ENCODE results near the gene TOX2.

TOX2 gene

GRCh38 chr20:43955062-43955749 is 40.6 kb downstream of the TOX2 start:
- H3K4me3 ChIP-seq (ENCODE audit: low read length): peak overlapping the region; percentile 52
- H3K27me3 ChIP-seq (ENCODE audit: low read depth, low read length): no peaks in the 10 kb centered on the region
- H3K4me1 ChIP-seq (ENCODE audit: low read length): peaks cover 50% of the 10 kb centered on the region
- H3K4me2 ChIP-seq (ENCODE audit: low read length): peak overlapping the region; percentile 59
- peak overlapping the region; percentile 86 for H3K27ac ChIP-seq (ENCODE audit: low read length)
- H3K9me3 ChIP-seq (ENCODE audit: insufficient read depth, low read length): peaks cover 9% of the 10 kb centered on the region; the same call in 1 of the 2 replicates
- no peak overlapping the region for H2AFZ ChIP-seq (ENCODE audit: low read depth, low read length)
- peaks cover 81% of the 10 kb centered on the region for H4K20me1 ChIP-seq (ENCODE audit: insufficient read depth, low read length)
- H3K79me2 ChIP-seq (ENCODE audit: low read length): peaks cover 88% of the 10 kb centered on the region
- peak overlapping the region; percentile 57 for H3K9ac ChIP-seq (ENCODE audit: low read length)
- no peak for TF ChIP-seq EZH2phosphoT487 (IDR thresholded peaks at IDR 0.05; ENCODE audit: low read depth)
- TF ChIP-seq CTCF (IDR thresholded peaks at IDR 0.05; ENCODE audit: low read depth, low read length): no peak
- peaks cover 47% of the 10 kb centered on the region for H3K36me3 ChIP-seq (replicated peaks; ENCODE audit: low read depth, low read length)

- peak overlapping the region; percentile 57 for H3K9ac ChIP-seq (ENCODE audit: low read length)
- peak overlapping the region; percentile 52 for H3K4me3 ChIP-seq (ENCODE audit: low read length)
- peak overlapping the region; percentile 86 for H3K27ac ChIP-seq (ENCODE audit: low read length)
Observed at GRCh38 chr20:43955750-43956191, 41.1 kb downstream of the TOX2 start.

GRCh38 chr20:43957392-43957791 is 42.7 kb downstream of the TOX2 start:
- H3K79me2 ChIP-seq (ENCODE audit: low read length): peaks cover 92% of the 10 kb centered on the region
- peaks cover 9% of the 10 kb centered on the region; the same call in 1 of the 2 replicates for H3K9me3 ChIP-seq (ENCODE audit: insufficient read depth, low read length)
- TF ChIP-seq EZH2phosphoT487 (IDR thresholded peaks at IDR 0.05; ENCODE audit: low read depth): no peak
- no peak for TF ChIP-seq CTCF (IDR thresholded peaks at IDR 0.05; ENCODE audit: low read depth, low read length)
- H2AFZ ChIP-seq (ENCODE audit: low read depth, low read length): no peak overlapping the region
- peaks cover 53% of the 10 kb centered on the region for H3K36me3 ChIP-seq (replicated peaks; ENCODE audit: low read depth, low read length)
- H3K4me1 ChIP-seq (ENCODE audit: low read length): peaks cover 44% of the 10 kb centered on the region
- H3K9ac ChIP-seq (ENCODE audit: low read length): no peak overlapping the region
- H3K27me3 ChIP-seq (ENCODE audit: low read depth, low read length): no peaks in the 10 kb centered on the region
- peaks cover 89% of the 10 kb centered on the region for H4K20me1 ChIP-seq (ENCODE audit: insufficient read depth, low read length)
- no peak overlapping the region for H3K4me2 ChIP-seq (ENCODE audit: low read length)
- no peak overlapping the region for H3K4me3 ChIP-seq (ENCODE audit: low read length)
- no peak overlapping the region for H3K27ac ChIP-seq (ENCODE audit: low read length)

More at GRCh38 chr20:43955750-43956191, 41.1 kb downstream of the TOX2 start:
- TF ChIP-seq EZH2phosphoT487 (IDR thresholded peaks at IDR 0.05; ENCODE audit: low read depth) (no peak), CTCF (IDR thresholded peaks at IDR 0.05; ENCODE audit: low read depth, low read length) (no peak)
- Histone ChIP-seq H3K4me1 (ENCODE audit: low read length) (peaks cover 48% of the 10 kb centered on the region), H3K79me2 (ENCODE audit: low read length) (peaks cover 88% of the 10 kb centered on the region), H3K4me2 (ENCODE audit: low read length) (peak overlapping the region; percentile 59), H2AFZ (ENCODE audit: low read depth, low read length) (no peak overlapping the region), H3K9me3 (ENCODE audit: insufficient read depth, low read length) (peaks cover 9% of the 10 kb centered on the region; the same call in 1 of the 2 replicates), H3K27me3 (ENCODE audit: low read depth, low read length) (no peaks in the 10 kb centered on the region), H3K36me3 (replicated peaks; ENCODE audit: low read depth, low read length) (peaks cover 47% of the 10 kb centered on the region), H4K20me1 (ENCODE audit: insufficient read depth, low read length) (peaks cover 81% of the 10 kb centered on the region)

- Histone ChIP-seq H3K27me3 (ENCODE audit: low read depth, low read length) (no peaks in the 10 kb centered on the region), H3K4me1 (ENCODE audit: low read length) (peaks cover 32% of the 10 kb centered on the region), H3K27ac (ENCODE audit: low read length) (no peak overlapping the region), H4K20me1 (ENCODE audit: insufficient read depth, low read length) (peaks cover 89% of the 10 kb centered on the region), H3K36me3 (replicated peaks; ENCODE audit: low read depth, low read length) (peaks cover 58% of the 10 kb centered on the region), H2AFZ (ENCODE audit: low read depth, low read length) (no peak overlapping the region), H3K79me2 (ENCODE audit: low read length) (peaks cover 92% of the 10 kb centered on the region), H3K4me2 (ENCODE audit: low read length) (no peak overlapping the region), H3K9me3 (ENCODE audit: insufficient read depth, low read length) (peaks cover 9% of the 10 kb centered on the region; the same call in 1 of the 2 replicates), H3K4me3 (ENCODE audit: low read length) (no peak overlapping the region), H3K9ac (ENCODE audit: low read length) (no peak overlapping the region)
- TF ChIP-seq EZH2phosphoT487 (IDR thresholded peaks at IDR 0.05; ENCODE audit: low read depth): no peak
- no peak for TF ChIP-seq CTCF (IDR thresholded peaks at IDR 0.05; ENCODE audit: low read depth, low read length)
Observed at GRCh38 chr20:43958626-43959025, 44.0 kb downstream of the TOX2 start.
